Stimulated activated CD4-positive, alpha-beta T cell treated with anti-CD3 and anti-CD28 coated beads, Interleukin-4, amount 100 ng/mL, for 24 hours (primary cell): ENCODE data around the gene TRPM4.
"Not testable (repeated sequence)": the region's sequence is repeated elsewhere in the genome, so short reads cannot be mapped to it uniquely, and the experiment has no call there.

Experiments used
- DNase-seq: peaks from one replicate; pipeline ENCODE4 v3.0.0-alpha.2; 2020

TRPM4 gene

GRCh38 chr19:49193822-49194394 lies 36.3 kb downstream of the TRPM4 start:
- no peak for DNase-seq

- no peak for DNase-seq
Measured at GRCh38 chr19:49194408-49194807, 36.8 kb downstream of the TRPM4 start.

- DNase-seq: no peak
Measured at GRCh38 chr19:49196527-49197240, 39.1 kb downstream of the TRPM4 start.

GRCh38 chr19:49200238-49200862 lies 42.8 kb downstream of the TRPM4 start:
- DNase-seq: peak; percentile 15

- no peak for DNase-seq
Measured at GRCh38 chr19:49201042-49201441, 43.5 kb downstream of the TRPM4 start.

- no peak for DNase-seq
Measured at GRCh38 chr19:49205114-49205513, 47.5 kb downstream of the TRPM4 start.

GRCh38 chr19:49209502-49209901 lies 51.9 kb downstream of the TRPM4 start:
- not testable (repeated sequence) for DNase-seq

- DNase-seq: peak; percentile 27
Measured at GRCh38 chr19:49210108-49210900, 52.7 kb downstream of the TRPM4 start.

- no peak for DNase-seq
Measured at GRCh38 chr19:49210901-49211451, 53.4 kb downstream of the TRPM4 start.

GRCh38 chr19:49212016-49212701 lies 54.6 kb downstream of the TRPM4 start:
- no peak for DNase-seq

GRCh38 chr19:49213791-49214190 lies 56.2 kb downstream of the TRPM4 start:
- DNase-seq: no peak

- DNase-seq: no peak
Measured at GRCh38 chr19:49214701-49215100, 57.1 kb downstream of the TRPM4 start.

GRCh38 chr19:49216071-49216470 lies 58.5 kb downstream of the TRPM4 start:
- DNase-seq: no peak

- no peak for DNase-seq
Measured at GRCh38 chr19:49217382-49217781, 59.8 kb downstream of the TRPM4 start.

GRCh38 chr19:49222011-49222410 lies 64.4 kb downstream of the TRPM4 start:
- DNase-seq: no peak

GRCh38 chr19:49222528-49222927 lies 64.9 kb downstream of the TRPM4 start:
- DNase-seq: no peak

- no peak for DNase-seq
Measured at GRCh38 chr19:49223472-49223871, 65.9 kb downstream of the TRPM4 start.

GRCh38 chr19:49224441-49224840 lies 66.8 kb downstream of the TRPM4 start:
- not testable (repeated sequence) for DNase-seq

GRCh38 chr19:49224879-49225278 lies 67.3 kb downstream of the TRPM4 start:
- DNase-seq: no peak

GRCh38 chr19:49229416-49229815 lies 71.8 kb downstream of the TRPM4 start:
- no peak for DNase-seq

GRCh38 chr19:49231389-49231788 lies 73.8 kb downstream of the TRPM4 start:
- peak; percentile 29 for DNase-seq

GRCh38 chr19:49231804-49232203 lies 74.2 kb downstream of the TRPM4 start:
- peak; percentile 18 for DNase-seq

GRCh38 chr19:49233163-49233562 lies 75.6 kb downstream of the TRPM4 start:
- DNase-seq: no peak
